ENCODE measurements around the gene MICAL2.

Gene MICAL2

GRCh38 chr11:12106101-12106500 is 4.3 kb upstream of the MICAL2 start:
- Histone ChIP-seq H3K27ac (ENCODE audit: low read depth, low read length) (no peak overlapping the region), H3K4me3 (ENCODE audit: low read depth in 1 of 5, low read length in 5 of 5) (no peak overlapping the region), H3K4me1 (ENCODE audit: control insufficient read depth in 5 of 5, insufficient read depth in 5 of 5, low read length in 5 of 5) (peaks cover 6 to 11% (median 11%) of the 10 kb centered on the region in 5 donors), H3K9me3 (ENCODE audit: control insufficient read depth in 5 of 5, low read length in 5 of 5) (no peaks in the 10 kb centered on the region), H3K9ac (ENCODE audit: low read length in 5 of 5) (no peak overlapping the region), H3K36me3 (ENCODE audit: control insufficient read depth in 5 of 5, insufficient read depth in 5 of 5, low read length in 5 of 5) (no peaks in the 10 kb centered on the region), H3K27me3 (ENCODE audit: control insufficient read depth in 5 of 5, insufficient read depth in 4 of 5, low read length in 5 of 5) (peaks cover 2 to 16% (median 11%) of the 10 kb centered on the region in 5 donors)

GRCh38 chr11:12106501-12106900 is 3.9 kb upstream of the MICAL2 start:
- no peak overlapping the region for H3K27ac ChIP-seq (ENCODE audit: low read depth, low read length)

GRCh38 chr11:12108875-12109453 is 1.4 kb upstream of the MICAL2 start:
- peaks cover 6 to 21% (median 17%) of the 10 kb centered on the region in 5 donors for H3K4me1 ChIP-seq (ENCODE audit: control insufficient read depth in 5 of 5, insufficient read depth in 5 of 5, low read length in 5 of 5)
- no peak overlapping the region for H3K27ac ChIP-seq (ENCODE audit: low read depth, low read length)
- no peaks in the 10 kb centered on the region for H3K36me3 ChIP-seq (ENCODE audit: control insufficient read depth in 5 of 5, insufficient read depth in 5 of 5, low read length in 5 of 5)
- no peak overlapping the region for H3K9ac ChIP-seq (ENCODE audit: low read length in 5 of 5)
- peaks cover 0 to 12% (median 6%) of the 10 kb centered on the region in 5 donors for H3K27me3 ChIP-seq (ENCODE audit: control insufficient read depth in 5 of 5, insufficient read depth in 4 of 5, low read length in 5 of 5)
- no peaks in the 10 kb centered on the region for H3K9me3 ChIP-seq (ENCODE audit: control insufficient read depth in 5 of 5, low read length in 5 of 5)
- no peak overlapping the region for H3K4me3 ChIP-seq (ENCODE audit: low read depth in 1 of 5, low read length in 5 of 5)

More at GRCh38 chr11:12106501-12106900, 3.9 kb upstream of the MICAL2 start:
- Histone ChIP-seq H3K4me3 (ENCODE audit: low read depth in 1 of 5, low read length in 5 of 5) (no peak overlapping the region), H3K9ac (ENCODE audit: low read length in 5 of 5) (no peak overlapping the region), H3K27me3 (ENCODE audit: control insufficient read depth in 5 of 5, insufficient read depth in 4 of 5, low read length in 5 of 5) (peaks cover 2 to 16% (median 11%) of the 10 kb centered on the region in 5 donors), H3K36me3 (ENCODE audit: control insufficient read depth in 5 of 5, insufficient read depth in 5 of 5, low read length in 5 of 5) (no peaks in the 10 kb centered on the region), H3K9me3 (ENCODE audit: control insufficient read depth in 5 of 5, low read length in 5 of 5) (no peaks in the 10 kb centered on the region), H3K4me1 (ENCODE audit: control insufficient read depth in 5 of 5, insufficient read depth in 5 of 5, low read length in 5 of 5) (peaks cover 6 to 15% (median 15%) of the 10 kb centered on the region in 5 donors)

- H3K36me3 ChIP-seq (ENCODE audit: control insufficient read depth in 5 of 5, insufficient read depth in 5 of 5, low read length in 5 of 5): no peaks in the 10 kb centered on the region
- peak overlapping the region in 2 of 5 donors; percentile 14 to 41 for H3K9ac ChIP-seq (ENCODE audit: low read length in 5 of 5)
- peaks cover 0 to 9% (median 0%) of the 10 kb centered on the region in 5 donors for H3K27me3 ChIP-seq (ENCODE audit: control insufficient read depth in 5 of 5, insufficient read depth in 4 of 5, low read length in 5 of 5)
- H3K4me3 ChIP-seq (ENCODE audit: low read depth in 1 of 5, low read length in 5 of 5): peak overlapping the region; percentile 71 to 84 (median 73)
- H3K27ac ChIP-seq (ENCODE audit: low read depth, low read length): no peak overlapping the region
- no peaks in the 10 kb centered on the region for H3K9me3 ChIP-seq (ENCODE audit: control insufficient read depth in 5 of 5, low read length in 5 of 5)
- H3K4me1 ChIP-seq (ENCODE audit: control insufficient read depth in 5 of 5, insufficient read depth in 5 of 5, low read length in 5 of 5): peaks cover 6 to 21% (median 17%) of the 10 kb centered on the region in 5 donors
Observed at GRCh38 chr11:12109591-12110196, 696 bp upstream of the MICAL2 start.

- peak overlapping the region in 4 of 5 donors; percentile 21 to 77 (median 66) for H3K9ac ChIP-seq (ENCODE audit: low read length in 5 of 5)
Observed at GRCh38 chr11:12110714-12111548, 541 bp downstream of the MICAL2 start.

GRCh38 chr11:12111549-12112520 is 1.4 kb downstream of the MICAL2 start:
- Histone ChIP-seq H3K9ac (ENCODE audit: low read length in 5 of 5) (peak overlapping the region in 2 of 5 donors; percentile 57 to 75), H3K27me3 (ENCODE audit: control insufficient read depth in 5 of 5, insufficient read depth in 4 of 5, low read length in 5 of 5) (no peaks in the 10 kb centered on the region), H3K36me3 (ENCODE audit: control insufficient read depth in 5 of 5, insufficient read depth in 5 of 5, low read length in 5 of 5) (no peaks in the 10 kb centered on the region), H3K4me1 (ENCODE audit: control insufficient read depth in 5 of 5, insufficient read depth in 5 of 5, low read length in 5 of 5) (peaks cover 6 to 21% (median 17%) of the 10 kb centered on the region in 5 donors), H3K9me3 (ENCODE audit: control insufficient read depth in 5 of 5, low read length in 5 of 5) (no peaks in the 10 kb centered on the region), H3K27ac (ENCODE audit: low read depth, low read length) (no peak overlapping the region), H3K4me3 (ENCODE audit: low read depth in 1 of 5, low read length in 5 of 5) (peak overlapping the region; percentile 10 to 84 (median 78))

More at GRCh38 chr11:12110714-12111548, 541 bp downstream of the MICAL2 start:
- peak overlapping the region; percentile 71 to 84 (median 78) for H3K4me3 ChIP-seq (ENCODE audit: low read depth in 1 of 5, low read length in 5 of 5)
- peaks cover 6 to 21% (median 17%) of the 10 kb centered on the region in 5 donors for H3K4me1 ChIP-seq (ENCODE audit: control insufficient read depth in 5 of 5, insufficient read depth in 5 of 5, low read length in 5 of 5)
- H3K27ac ChIP-seq (ENCODE audit: low read depth, low read length): no peak overlapping the region
- H3K36me3 ChIP-seq (ENCODE audit: control insufficient read depth in 5 of 5, insufficient read depth in 5 of 5, low read length in 5 of 5): no peaks in the 10 kb centered on the region
- no peaks in the 10 kb centered on the region for H3K27me3 ChIP-seq (ENCODE audit: control insufficient read depth in 5 of 5, insufficient read depth in 4 of 5, low read length in 5 of 5)
- H3K9me3 ChIP-seq (ENCODE audit: control insufficient read depth in 5 of 5, low read length in 5 of 5): no peaks in the 10 kb centered on the region

GRCh38 chr11:12112750-12113149 is 2.4 kb downstream of the MICAL2 start:
- H3K9me3 ChIP-seq (ENCODE audit: control insufficient read depth in 5 of 5, low read length in 5 of 5): no peaks in the 10 kb centered on the region
- H3K27ac ChIP-seq (ENCODE audit: low read depth, low read length): no peak overlapping the region
- H3K9ac ChIP-seq (ENCODE audit: low read length in 5 of 5): no peak overlapping the region
- H3K4me3 ChIP-seq (ENCODE audit: low read depth in 1 of 5, low read length in 5 of 5): no peak overlapping the region
- H3K4me1 ChIP-seq (ENCODE audit: control insufficient read depth in 5 of 5, insufficient read depth in 5 of 5, low read length in 5 of 5): peaks cover 6 to 21% (median 17%) of the 10 kb centered on the region in 5 donors
- H3K27me3 ChIP-seq (ENCODE audit: control insufficient read depth in 5 of 5, insufficient read depth in 4 of 5, low read length in 5 of 5): no peaks in the 10 kb centered on the region
- H3K36me3 ChIP-seq (ENCODE audit: control insufficient read depth in 5 of 5, insufficient read depth in 5 of 5, low read length in 5 of 5): no peaks in the 10 kb centered on the region

- Histone ChIP-seq H3K27me3 (ENCODE audit: control insufficient read depth in 5 of 5, insufficient read depth in 4 of 5, low read length in 5 of 5) (no peaks in the 10 kb centered on the region), H3K9ac (ENCODE audit: low read length in 5 of 5) (no peak overlapping the region), H3K27ac (ENCODE audit: low read depth, low read length) (no peak overlapping the region), H3K4me1 (ENCODE audit: control insufficient read depth in 5 of 5, insufficient read depth in 5 of 5, low read length in 5 of 5) (peaks cover 6 to 24% (median 17%) of the 10 kb centered on the region in 5 donors), H3K36me3 (ENCODE audit: control insufficient read depth in 5 of 5, insufficient read depth in 5 of 5, low read length in 5 of 5) (no peaks in the 10 kb centered on the region), H3K9me3 (ENCODE audit: control insufficient read depth in 5 of 5, low read length in 5 of 5) (no peaks in the 10 kb centered on the region), H3K4me3 (ENCODE audit: low read depth in 1 of 5, low read length in 5 of 5) (no peak overlapping the region)
Observed at GRCh38 chr11:12113294-12113693, 2.9 kb downstream of the MICAL2 start.

Data from subcutaneous abdominal adipose tissue (tissue), 5 donors.